Measurements from ENCODE around the gene CRYBG1.

Gene CRYBG1

DNA sequence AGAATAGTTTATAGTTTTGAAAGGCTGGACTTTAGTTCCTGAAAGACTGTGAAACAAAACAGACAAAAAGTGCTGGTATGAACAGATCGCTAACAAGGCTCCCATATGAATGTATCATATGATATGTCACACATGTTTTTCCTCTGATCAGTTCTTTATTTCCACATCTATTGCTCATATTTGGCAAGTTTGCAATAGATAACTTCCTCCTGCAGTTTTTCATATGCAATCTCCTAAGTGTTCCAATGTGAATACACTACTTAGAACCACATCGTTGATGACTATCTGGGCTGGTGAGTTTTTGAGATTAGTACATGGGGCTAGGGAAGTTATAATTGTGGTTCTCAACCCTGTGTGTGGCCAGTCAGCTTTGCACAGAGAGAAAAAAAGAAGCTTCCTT, 23.1 kb downstream of the CRYBG1 start:
- no peaks in the 10 kb centered on the region for H3K36me3 ChIP-seq (replicated peaks; ENCODE audit: insufficient read depth, low read length)
- no peaks in the 10 kb centered on the region for H4K20me1 ChIP-seq (ENCODE audit: insufficient read depth, low read length)
- H2AFZ ChIP-seq (ENCODE audit: low read length), result no peak overlapping the region
- DNase-seq, result no peak
- H3K79me2 ChIP-seq (ENCODE audit: low read length), result no peaks in the 10 kb centered on the region
- H3K4me1 ChIP-seq (ENCODE audit: low read length), result peaks cover 4% of the 10 kb centered on the region; the same call in 1 of the 2 replicates
- H3F3A ChIP-seq (ENCODE audit: insufficient read depth, low read length), result no peaks in the 10 kb centered on the region
- H3K9ac ChIP-seq (ENCODE audit: low read length), result no peak overlapping the region
- no peak overlapping the region for H3K27ac ChIP-seq (ENCODE audit: low read length)
- no peak overlapping the region for H3K4me3 ChIP-seq (ENCODE audit: low read length)
- H3K27me3 ChIP-seq (replicated peaks; ENCODE audit: insufficient read depth, low read length), result no peaks in the 10 kb centered on the region
- TF ChIP-seq EZH2phosphoT487 (IDR thresholded peaks at IDR 0.05; ENCODE audit: low read length), result no peak
- no peak for TF ChIP-seq CTCF (IDR thresholded peaks at IDR 0.05; ENCODE audit: low read length)
- no peak for TF ChIP-seq EZH2 (optimal IDR thresholded peaks at IDR 0.05; ENCODE audit: low read depth, low read length)
- no peaks in the 10 kb centered on the region for H3K9me2 ChIP-seq (replicated peaks; ENCODE audit: insufficient read depth, low read length)
- no peaks in the 10 kb centered on the region for H3K9me3 ChIP-seq (replicated peaks; ENCODE audit: insufficient read depth, low read length)
- no peak overlapping the region for H3K4me2 ChIP-seq (ENCODE audit: low read depth, low read length)

- Histone ChIP-seq H3F3A (ENCODE audit: insufficient read depth, low read length) (no peaks in the 10 kb centered on the region), H3K4me1 (ENCODE audit: low read length) (peaks cover 4% of the 10 kb centered on the region; the same call in 1 of the 2 replicates)
- DNase-seq, result no peak
These were observed 25.0 kb downstream of the CRYBG1 start for GRCh38 chr6:106385530-106385929.

DNA sequence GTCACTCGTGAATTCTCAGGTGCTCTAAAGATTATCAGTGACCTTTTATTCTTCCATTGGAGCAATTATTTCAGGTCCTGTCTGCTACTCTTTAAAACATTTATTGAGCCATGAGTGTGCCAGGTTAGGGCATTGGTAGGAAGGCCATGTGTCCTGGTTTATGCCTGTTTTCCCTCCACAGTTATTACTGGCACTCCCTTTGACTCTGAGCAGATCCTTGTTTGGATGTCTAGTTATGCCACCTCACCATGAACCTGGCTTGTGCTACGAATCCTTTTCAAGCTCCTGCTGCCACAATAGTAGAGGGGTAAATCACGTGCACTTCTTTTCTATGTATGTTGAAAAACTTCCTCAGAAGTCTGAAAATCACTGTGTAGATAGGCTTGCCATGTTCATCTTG, 27.4 kb downstream of the CRYBG1 start:
- no peak overlapping the region for H3K4me3 ChIP-seq (ENCODE audit: low read length)
- no peaks in the 10 kb centered on the region for H3K9me3 ChIP-seq (replicated peaks; ENCODE audit: insufficient read depth, low read length)
- no peaks in the 10 kb centered on the region for H3K36me3 ChIP-seq (replicated peaks; ENCODE audit: insufficient read depth, low read length)
- no peak overlapping the region for H2AFZ ChIP-seq (ENCODE audit: low read length)
- no peaks in the 10 kb centered on the region for H3K4me1 ChIP-seq (ENCODE audit: low read length)
- no peaks in the 10 kb centered on the region for H3F3A ChIP-seq (ENCODE audit: insufficient read depth, low read length)
- H4K20me1 ChIP-seq (ENCODE audit: insufficient read depth, low read length), result no peaks in the 10 kb centered on the region
- no peak for TF ChIP-seq EZH2phosphoT487 (IDR thresholded peaks at IDR 0.05; ENCODE audit: low read length)
- no peak for DNase-seq
- no peak overlapping the region for H3K27ac ChIP-seq (ENCODE audit: low read length)
- H3K9me2 ChIP-seq (replicated peaks; ENCODE audit: insufficient read depth, low read length), result no peaks in the 10 kb centered on the region
- H3K9ac ChIP-seq (ENCODE audit: low read length), result no peak overlapping the region
- H3K79me2 ChIP-seq (ENCODE audit: low read length), result no peaks in the 10 kb centered on the region
- no peaks in the 10 kb centered on the region for H3K27me3 ChIP-seq (replicated peaks; ENCODE audit: insufficient read depth, low read length)
- H3K4me2 ChIP-seq (ENCODE audit: low read depth, low read length), result no peak overlapping the region

More at GRCh38 chr6:106385530-106385929, 25.0 kb downstream of the CRYBG1 start:
- Histone ChIP-seq H3K27me3 (replicated peaks; ENCODE audit: insufficient read depth, low read length) (no peaks in the 10 kb centered on the region), H3K9me3 (replicated peaks; ENCODE audit: insufficient read depth, low read length) (no peaks in the 10 kb centered on the region), H4K20me1 (ENCODE audit: insufficient read depth, low read length) (no peaks in the 10 kb centered on the region), H3K27ac (ENCODE audit: low read length) (no peak overlapping the region), H3K4me2 (ENCODE audit: low read depth, low read length) (no peak overlapping the region), H3K79me2 (ENCODE audit: low read length) (no peaks in the 10 kb centered on the region), H2AFZ (ENCODE audit: low read length) (no peak overlapping the region), H3K9me2 (replicated peaks; ENCODE audit: insufficient read depth, low read length) (no peaks in the 10 kb centered on the region), H3K9ac (ENCODE audit: low read length) (no peak overlapping the region), H3K36me3 (replicated peaks; ENCODE audit: insufficient read depth, low read length) (no peaks in the 10 kb centered on the region), H3K4me3 (ENCODE audit: low read length) (no peak overlapping the region)
- TF ChIP-seq EZH2phosphoT487 (IDR thresholded peaks at IDR 0.05; ENCODE audit: low read length) (no peak), CTCF (IDR thresholded peaks at IDR 0.05; ENCODE audit: low read length) (no peak), EZH2 (optimal IDR thresholded peaks at IDR 0.05; ENCODE audit: low read depth, low read length) (no peak)

DNA sequence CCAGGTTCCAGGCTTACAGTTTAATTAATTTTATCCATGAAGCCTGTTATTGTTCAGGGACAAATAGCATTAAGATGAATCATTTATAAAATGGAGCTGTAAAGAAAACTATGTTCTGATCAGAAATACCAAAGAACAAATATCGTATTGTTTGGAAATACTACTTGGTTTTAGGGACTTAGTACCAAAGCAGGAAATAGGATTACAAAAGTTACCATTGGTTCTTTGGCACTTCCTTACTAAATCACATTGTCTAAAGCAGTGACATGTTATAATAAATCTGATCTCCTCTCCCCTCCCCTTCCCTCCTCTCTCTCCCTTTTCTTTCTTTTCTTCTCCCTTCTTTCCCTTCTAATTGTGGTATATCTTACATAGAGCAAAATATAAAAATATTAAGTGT, 29.6 kb downstream of the CRYBG1 start:
- no peak for DNase-seq
- no peak overlapping the region for H3K4me2 ChIP-seq (ENCODE audit: low read depth, low read length)
- no peaks in the 10 kb centered on the region for H3K9me3 ChIP-seq (replicated peaks; ENCODE audit: insufficient read depth, low read length)
- no peak overlapping the region for H3K9ac ChIP-seq (ENCODE audit: low read length)
- no peak for TF ChIP-seq EZH2phosphoT487 (IDR thresholded peaks at IDR 0.05; ENCODE audit: low read length)
- no peak for TF ChIP-seq CTCF (IDR thresholded peaks at IDR 0.05; ENCODE audit: low read length)
- no peak for TF ChIP-seq EZH2 (optimal IDR thresholded peaks at IDR 0.05; ENCODE audit: low read depth, low read length)
- H3K4me3 ChIP-seq (ENCODE audit: low read length), result no peak overlapping the region
- no peaks in the 10 kb centered on the region for H4K20me1 ChIP-seq (ENCODE audit: insufficient read depth, low read length)
- no peak overlapping the region for H3K27ac ChIP-seq (ENCODE audit: low read length)
- H2AFZ ChIP-seq (ENCODE audit: low read length), result no peak overlapping the region
- H3K36me3 ChIP-seq (replicated peaks; ENCODE audit: insufficient read depth, low read length), result no peaks in the 10 kb centered on the region
- H3K9me2 ChIP-seq (replicated peaks; ENCODE audit: insufficient read depth, low read length), result no peaks in the 10 kb centered on the region
- no peaks in the 10 kb centered on the region for H3K4me1 ChIP-seq (ENCODE audit: low read length)
- no peaks in the 10 kb centered on the region for H3K27me3 ChIP-seq (replicated peaks; ENCODE audit: insufficient read depth, low read length)
- no peaks in the 10 kb centered on the region for H3F3A ChIP-seq (ENCODE audit: insufficient read depth, low read length)
- H3K79me2 ChIP-seq (ENCODE audit: low read length), result no peaks in the 10 kb centered on the region
